HG03039 (cell line): Measurements from ENCODE around the gene CXCL17.
A peak's percentile ranks its signal among the peaks of the same experiment; 100 is the strongest.
"Not testable (repeated sequence)": the region's sequence is repeated elsewhere in the genome, so short reads cannot be mapped to it uniquely, and the experiment has no call there.

Experiments
- ATAC-seq: cut with Tn5 transposase; IDR thresholded peaks from one replicate; pipeline ENCODE4 v1.9.1; 2021; ENCODE audit warnings: mild to moderate bottlenecking, moderate library complexity; ENCODE audit not compliant: unreplicated experiment

CXCL17 gene

DNA sequence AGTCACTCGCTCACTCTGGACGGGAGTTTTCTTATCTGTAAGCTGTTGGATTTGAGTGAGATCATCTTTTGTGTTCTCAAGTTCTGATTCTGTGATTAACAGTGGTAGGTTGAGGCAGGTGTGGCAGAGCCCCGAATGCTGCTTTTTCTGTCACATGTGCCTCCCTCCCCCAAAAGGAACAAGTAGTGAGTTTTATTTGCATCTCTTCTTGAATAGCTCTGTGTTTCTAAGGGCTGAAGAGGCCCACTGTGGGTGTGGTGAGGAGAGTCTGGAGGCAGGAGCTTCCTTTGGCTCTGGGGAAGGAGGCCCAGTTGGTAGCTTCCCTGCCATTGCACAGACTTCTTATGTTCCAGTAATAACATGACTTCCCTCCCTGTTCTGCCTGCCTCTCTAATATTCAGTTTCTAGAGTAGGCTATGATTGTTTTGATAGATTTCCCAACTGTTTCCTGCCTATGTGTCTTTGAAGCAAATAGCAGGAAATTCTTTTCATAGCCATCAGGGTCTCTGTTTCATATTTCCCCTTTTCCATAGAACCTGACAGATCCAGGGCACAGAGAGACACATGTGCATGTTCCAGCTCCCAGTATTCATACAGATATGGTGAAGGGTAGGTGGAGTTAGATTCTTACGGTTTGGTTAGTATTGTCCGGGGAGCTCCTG is 23.9 kb upstream of the CXCL17 start:
- ATAC-seq = no peak

DNA sequence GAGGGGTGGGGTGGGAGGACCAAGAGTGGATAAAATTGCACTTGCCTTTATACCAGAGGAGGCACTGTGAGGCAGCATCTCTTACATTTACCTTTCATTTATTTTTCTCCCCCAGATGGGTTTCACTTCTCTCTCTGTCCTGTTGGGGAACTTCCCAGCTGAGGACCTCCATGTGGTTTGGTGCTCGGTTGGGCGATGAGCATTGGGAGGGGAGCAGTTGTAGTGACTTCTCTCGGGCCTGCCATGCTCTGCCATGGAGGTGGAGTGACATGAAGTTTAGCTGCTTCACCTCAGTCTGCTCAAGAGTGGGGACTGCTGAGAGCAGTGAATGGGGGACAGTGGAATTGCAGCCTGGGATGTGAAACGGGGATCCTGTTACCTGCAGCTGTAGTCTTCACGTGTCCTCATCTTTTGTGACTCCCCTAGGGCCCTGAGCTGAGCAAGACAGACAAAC is 23.1 kb upstream of the CXCL17 start:
- ATAC-seq = peak; percentile 64

DNA sequence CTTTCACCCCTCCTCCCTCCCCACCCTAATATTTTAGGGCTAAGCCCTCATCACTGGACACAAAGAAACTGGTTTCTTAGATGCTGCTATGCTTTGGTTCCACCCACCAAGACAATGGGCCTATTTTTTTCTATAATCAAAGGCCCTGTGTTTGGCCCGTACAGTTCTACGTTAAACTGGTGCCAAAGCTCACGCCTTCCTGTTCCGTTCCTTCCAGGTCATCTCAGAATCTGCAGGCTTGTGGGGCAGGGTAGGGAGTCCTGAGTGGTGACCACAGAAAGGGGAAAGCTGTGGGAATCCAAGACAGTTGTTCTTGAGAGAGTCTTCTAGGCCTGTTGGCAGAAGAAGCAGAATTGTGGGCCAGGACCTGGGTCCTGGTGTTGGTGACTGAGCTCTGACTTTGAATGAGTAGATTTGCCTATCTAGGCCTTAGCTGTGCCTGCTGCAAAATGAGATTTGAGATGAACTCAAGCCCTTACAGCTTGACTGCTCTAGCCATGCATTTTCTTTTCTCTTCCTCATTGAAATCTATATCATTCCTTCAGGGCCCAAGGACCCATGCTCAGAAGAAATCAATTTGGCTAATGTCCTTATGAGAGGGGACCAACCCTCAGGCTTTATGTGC is 19.1 kb upstream of the CXCL17 start:
- ATAC-seq = no peak

DNA sequence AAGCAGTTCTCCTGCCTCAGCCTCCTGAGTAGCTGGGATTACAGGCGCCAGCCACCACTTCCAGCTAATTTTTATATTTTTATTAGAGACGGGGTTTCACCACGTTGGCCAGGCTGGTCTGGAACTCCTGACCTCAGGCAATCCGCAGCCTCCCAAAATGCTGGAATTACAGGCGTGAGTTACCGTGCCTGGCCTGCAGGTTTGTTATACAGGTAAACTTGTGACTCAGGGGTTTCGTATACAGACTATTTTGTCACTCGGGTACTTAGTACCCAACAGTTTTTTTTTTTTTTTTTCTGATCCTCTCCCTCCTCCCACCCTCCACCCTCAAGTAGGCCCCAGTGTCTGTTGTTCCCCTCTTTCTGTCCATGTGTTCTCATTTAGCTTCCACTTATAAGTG is 18.5 kb upstream of the CXCL17 start:
- ATAC-seq = not testable (repeated sequence)

DNA sequence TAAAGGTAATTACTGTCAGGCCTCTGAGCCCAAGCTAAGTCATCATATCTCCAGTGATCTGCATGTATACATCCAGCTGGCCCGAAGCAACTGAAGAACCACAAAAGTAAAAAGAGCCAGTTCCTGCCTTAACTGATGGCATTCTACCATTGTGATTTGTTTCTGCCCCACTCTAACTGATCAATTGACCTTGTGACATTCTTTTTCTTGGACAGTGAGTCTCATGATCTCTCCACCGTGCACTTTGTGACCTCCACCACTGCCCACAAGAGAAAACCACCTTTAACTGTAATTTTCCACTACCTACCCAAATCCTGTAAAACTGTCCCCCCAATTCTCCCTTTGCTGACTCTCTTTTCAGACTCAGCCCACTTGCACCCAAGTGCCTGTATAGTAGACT is 17.2 kb upstream of the CXCL17 start:
- ATAC-seq = no peak

DNA sequence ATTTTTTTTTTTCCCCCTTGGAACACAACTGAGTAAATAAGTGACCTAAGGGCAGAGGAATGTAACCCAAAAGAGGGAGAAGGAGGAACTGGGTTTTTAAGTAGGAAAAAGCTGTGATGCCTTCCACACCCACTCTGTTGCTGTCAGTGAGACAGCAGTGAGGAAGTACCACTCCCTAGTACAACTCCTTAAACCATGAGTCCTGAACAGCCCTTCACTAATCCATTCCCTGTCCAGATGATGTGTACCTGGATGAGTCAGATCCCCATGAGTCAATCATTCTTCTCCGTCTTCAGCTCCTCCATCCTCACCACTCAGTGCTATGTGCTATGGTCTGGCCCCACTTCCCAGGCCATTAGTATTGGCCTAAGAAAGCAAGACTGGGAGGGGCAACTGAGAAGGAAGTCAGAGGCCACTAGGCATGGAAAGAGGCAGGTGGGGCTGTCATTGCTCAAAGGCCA is 12.9 kb upstream of the CXCL17 start:
- ATAC-seq = no peak

DNA sequence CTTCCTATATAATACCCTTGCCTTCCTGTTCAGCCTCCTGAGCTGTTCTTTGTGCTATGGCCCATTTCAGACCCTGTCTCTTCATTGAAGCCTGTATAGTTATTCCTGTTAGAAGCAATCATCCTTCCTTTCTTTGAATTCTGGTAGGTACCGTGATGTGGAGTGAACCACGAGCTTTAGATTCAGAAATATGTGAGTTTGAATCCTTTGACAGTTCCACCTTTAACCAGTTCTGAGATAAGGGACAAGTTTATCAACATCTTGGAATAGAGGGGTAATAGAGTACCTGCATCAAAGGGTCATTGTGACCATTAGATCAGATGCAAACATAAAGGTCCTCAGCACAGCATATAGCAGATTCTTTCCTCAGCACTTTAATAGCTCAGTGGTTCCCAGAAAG is 12.3 kb upstream of the CXCL17 start:
- ATAC-seq = no peak

DNA sequence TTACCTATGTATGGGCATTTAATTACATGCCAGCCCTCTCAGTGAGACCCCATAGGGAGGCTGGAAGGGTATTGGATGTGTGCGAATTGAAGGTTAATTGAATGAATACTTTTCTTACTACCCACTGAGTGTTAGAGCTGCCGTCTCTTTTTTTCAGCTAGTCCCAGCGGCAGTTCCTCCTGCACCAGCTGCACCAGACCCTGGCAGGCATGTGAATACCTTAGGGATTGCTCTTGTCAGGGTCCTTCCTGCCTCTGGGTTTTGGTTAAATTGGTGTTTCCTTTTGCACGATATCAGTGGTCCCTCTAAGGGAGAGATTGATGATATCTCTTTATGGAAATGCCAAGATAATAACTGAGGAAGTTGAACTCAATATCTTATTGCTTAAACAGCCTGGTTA is 9.8 kb upstream of the CXCL17 start:
- no peak for ATAC-seq

DNA sequence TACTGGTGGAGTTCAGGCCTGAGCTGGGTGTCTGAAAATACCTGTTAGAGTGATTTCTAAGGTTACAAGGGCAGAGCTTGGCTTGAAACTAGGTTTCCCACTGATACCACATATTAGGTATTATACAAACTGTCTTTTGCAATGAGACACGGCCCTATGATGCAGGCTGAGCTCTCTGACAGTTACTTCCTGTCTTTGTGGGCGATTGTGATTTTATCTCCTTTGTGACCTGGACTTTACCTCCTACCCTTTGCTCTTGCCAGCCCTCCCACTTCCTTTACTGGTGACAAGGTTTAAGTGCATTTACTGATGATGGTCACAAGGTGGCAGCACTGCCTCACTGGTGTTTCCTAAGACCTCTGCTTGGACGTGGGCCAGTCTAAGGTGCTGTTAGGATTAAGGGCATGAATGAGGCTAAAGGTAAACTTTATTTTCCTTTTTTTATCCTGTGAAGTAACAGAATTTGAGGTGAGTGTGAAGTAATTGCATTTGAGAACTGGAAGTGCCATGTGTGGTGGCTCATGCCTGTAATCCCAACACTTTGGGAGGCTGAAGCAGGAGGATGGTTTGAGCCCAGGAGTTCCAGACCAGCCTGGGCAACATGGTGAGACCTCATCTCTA is 7.7 kb upstream of the CXCL17 start:
- ATAC-seq = no peak

DNA sequence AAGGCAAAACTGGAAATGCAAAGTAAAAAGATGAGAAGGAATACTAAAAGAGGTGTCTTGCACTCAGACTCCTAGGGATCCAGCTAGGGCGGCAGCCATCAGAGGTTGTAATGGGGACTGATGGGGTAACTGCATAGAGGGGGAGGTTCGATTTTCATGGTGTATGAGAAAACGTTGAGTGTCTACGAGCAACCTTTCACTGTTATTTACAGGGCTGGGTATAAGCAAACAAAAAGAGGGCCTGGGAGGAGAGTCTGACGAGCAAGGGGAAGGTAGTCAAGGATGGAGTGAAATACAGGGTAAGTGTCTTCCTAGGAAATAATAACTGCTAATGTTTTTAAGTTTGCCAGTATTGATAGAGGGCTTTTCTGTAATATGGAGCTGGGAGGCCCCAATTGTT is 5.6 kb upstream of the CXCL17 start:
- not testable (repeated sequence) for ATAC-seq

DNA sequence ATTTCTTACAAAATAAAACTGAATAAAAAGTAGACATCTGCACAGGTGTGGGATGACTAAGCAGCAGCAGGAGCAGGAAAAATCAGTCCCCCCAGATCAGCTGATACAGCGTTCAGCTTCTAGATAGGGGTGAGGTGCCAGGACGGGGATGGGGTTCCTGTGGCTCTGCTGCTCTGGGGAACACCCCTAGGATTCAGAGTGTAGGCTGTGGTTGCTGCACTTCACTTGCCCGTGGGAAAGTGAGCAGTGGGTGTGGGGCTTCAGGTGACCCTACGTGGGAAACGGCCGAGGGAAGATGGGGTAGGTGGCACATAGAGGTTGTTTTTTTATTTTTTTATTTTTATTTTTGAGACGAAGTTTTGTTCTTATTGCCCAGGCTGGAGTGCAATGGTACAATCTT is 3.2 kb upstream of the CXCL17 start:
- ATAC-seq = no peak

DNA sequence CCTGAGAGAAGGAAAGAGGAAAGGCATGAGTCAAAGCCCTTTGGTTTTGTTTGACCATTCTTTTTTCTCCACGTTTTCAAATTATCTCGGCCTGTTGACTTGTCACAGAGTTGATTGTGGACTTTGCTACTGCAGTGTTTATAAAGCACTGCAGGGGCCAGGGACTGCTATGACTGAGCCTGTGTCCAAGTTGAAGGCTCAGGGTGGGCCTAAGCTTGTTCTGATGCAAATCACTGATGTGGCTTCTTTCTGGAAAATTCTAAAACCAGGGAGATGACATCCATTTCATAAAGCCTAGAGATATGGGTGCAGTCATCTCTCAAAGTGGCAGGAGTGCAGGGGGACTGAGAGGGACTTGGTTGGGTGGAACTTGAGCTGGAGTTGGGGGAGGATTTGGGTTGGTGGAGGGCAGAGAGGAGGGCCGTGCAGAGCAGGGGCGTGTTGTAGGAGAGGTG is 1.2 kb upstream of the CXCL17 start:
- ATAC-seq = no peak

DNA sequence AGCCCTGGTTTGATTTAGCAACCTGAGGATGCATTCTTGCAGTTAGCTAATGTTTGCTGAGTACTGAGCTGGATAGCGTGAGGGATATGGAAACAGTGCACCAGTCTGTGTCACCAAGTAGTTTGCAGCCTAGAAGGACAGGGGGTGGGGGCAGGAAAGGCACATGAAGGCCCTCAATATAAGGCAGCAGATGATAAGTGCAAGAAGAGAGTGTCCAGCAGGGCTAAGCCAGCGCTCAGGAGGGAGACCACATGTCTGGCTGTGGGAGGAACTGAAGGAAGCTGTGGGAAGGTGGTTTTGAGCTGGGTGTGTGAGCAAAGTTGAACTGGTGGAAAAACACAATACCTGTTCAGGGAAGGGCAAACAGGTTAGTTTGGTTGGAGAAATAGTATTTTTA is 1.7 kb downstream of the CXCL17 start:
- ATAC-seq = no peak

DNA sequence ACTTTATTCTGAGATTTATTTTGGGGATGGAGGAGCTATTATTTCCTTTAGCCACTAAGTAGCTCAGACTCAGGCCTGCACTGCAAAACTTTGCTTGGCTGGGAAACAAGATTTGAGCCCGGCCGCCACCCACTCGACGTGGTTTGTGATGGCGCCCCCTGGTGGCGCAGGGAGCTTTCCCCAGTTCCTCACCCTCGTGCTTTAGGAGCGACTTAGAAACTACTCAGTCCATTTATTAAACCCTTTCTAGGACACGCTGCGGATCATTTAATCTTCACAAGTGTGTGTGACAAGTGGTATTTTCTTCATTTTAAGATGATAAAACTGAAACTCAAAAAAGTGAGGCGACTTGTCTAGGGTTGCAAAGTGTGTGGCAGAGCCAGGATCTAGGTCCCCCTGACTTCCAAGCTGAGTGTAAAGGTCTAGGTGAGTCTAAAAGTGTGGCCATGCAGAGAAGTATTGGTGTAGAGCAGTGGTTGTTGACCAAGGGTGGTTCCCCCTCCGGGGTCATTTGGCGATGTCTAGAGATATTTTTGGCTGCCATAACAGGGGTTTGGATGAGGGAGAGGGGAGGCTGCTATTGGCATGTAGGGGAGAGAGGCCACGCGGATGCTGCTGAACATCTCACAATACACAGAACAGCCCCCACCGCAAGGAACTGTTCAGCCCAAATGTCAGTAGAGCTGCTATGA is 2.2 kb downstream of the CXCL17 start:
- no peak for ATAC-seq

DNA sequence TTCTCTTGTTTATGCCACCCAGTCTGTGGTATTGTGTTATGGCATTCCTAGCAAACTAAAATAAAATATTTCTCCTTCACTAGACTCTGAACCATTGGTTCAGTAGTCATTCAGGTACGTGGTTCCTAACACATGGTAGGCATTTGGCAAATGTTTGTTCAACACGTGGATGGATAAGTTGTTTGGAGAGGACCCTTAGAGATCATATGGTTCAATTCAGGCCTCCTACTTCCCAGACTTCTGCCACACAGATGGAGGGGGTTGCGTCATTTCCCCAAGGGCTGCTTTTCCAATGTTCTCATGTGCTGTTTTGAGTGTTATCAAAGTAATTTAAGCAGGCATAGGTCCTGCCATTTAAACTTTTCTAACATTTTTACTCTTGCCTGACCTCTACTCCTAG is 6.7 kb downstream of the CXCL17 start:
- no peak for ATAC-seq

DNA sequence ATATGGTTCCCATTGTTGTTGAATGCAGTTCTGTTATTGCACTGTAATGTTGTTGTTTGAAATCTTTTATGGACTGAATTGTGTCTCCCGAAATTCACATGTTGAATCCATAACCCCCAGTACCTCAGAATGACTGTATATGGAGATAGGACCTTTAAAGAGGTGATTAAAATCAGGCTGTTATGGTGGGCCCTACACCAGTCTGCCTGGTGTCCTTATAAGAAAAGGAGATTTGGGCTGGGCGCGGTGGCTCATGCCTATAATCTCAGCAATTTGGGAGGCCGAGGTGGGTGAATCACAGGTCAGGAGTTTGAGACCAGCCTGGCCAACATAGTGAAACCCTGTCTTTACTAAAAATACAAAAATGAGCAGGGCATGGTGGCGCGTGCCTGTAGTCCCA is 7.4 kb downstream of the CXCL17 start:
- ATAC-seq = no peak

DNA sequence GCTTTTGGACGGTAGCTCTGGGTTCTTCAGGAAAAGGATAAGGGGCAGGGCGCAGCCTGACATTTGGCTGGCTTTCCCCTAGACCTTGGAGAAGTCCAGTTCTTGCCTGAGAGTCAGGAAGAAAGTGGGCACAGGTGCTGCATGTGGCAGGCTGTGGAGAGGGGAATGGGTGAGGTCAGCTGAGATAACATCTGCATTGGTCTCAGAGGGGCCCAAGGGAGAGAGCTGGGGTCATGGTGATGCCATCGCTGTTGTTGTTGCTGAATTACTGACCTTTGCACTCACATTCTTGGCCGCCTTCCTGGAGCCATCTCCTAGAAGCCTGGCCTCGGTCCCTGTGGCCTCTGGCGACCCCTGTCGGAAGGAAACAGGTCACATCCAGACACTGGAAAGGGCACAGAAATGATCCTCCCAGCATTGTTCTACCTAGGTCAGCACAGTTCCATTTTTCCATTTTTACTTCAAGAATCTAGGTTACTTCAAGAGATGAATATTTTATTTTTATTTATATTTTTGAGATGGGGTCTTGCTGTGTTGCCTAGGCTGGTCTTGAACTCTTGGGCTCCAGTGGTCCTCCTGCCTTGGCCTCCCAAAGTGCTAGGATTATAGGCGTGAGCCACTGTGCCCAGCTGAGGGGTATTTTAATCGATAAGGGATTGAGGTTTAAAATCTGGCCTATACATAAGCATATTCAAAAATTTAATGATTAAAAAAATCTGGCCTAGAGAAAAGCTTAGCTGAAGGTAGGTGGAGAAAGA is 9.1 kb downstream of the CXCL17 start:
- no peak for ATAC-seq

DNA sequence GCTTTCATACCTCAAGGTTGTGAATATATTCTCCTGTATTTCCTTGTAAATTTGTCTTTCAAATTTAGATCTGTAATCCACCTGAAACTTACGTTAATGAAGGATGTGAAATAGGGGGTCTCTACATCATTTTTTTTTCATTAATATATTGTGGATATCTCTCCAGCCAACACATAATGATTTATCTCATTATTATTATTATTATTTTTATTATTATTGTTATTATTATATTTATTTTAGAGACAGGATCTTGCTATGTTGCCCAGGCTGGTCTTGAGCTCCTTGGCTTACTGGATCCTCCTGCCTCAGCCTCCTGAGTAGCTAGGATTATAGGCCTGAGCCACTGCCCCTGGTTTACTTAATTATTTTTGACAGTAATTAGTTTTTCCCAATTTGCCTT is 11.3 kb downstream of the CXCL17 start:
- ATAC-seq = no peak

DNA sequence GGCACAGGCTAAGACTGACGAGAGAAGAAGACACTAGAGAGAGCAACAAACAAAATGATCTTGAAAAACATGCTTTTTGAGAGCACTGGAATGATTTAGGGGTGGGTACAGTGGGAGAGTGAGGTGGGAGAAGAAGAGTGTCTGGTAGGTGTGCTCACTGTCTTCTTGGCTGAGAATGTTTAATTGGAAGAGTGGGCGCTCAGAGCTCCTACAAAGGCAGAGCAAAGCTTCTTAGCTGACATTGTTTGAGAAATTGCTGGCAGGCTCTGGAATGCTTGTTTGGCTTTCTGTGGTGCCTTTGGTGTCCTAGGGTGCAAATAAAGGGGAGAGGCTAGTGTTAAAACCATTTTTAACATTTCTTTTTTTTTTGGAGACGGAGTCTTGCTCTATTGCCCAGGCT is 14.1 kb downstream of the CXCL17 start:
- ATAC-seq = no peak

DNA sequence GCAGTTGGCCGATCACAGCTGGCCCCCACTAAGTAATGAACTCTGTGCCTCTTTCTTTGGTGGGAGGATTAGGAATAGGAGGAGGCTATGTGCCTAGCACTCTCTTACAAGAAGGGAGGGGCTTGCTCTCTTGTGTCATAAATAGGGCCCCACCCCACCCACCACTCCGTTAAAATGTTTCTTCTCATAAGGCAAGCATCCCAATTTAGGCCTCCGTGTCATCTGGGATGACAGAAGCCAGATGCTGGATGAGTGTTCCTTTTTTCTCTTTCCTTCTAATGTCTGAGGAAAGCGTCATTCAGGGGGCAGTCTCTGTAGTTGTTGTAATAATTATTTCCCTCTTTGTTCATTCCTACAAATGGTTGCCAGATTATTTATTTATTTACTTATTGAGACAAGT is 15.4 kb downstream of the CXCL17 start, which contains the start of gene LIPE:
TSS of gene LIPE (minus strand) at position 76 of the 400 bp plus-strand sequence. CDS start 239 bp downstream, outside the sequence.
- no peak for ATAC-seq

DNA sequence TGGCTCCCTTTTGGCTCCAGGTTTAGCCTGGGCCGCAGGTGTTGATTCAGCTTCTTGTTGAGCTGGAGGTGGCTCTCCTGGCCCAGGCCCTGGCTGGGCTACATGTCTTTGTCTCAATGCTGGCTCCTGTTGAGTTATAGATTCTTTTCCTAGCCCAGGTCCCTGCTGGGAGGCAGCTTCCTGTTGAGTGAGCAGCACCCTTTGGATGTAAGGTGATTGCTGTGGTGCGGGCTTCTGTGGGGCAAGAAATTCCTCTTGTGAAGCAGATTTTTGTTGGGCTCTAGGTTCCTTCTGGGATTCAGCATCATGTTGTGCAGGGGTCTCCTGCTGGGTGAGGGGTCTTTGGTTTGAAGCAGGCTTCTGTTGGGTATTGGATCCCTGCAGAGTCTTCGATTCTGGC is 16.1 kb downstream of the CXCL17 start:
- ATAC-seq = no peak
